Smooth muscle cell (in vitro differentiated cells): ENCODE results near the gene KRT20. TPM values are rescaled to one million over a fixed set of nuclear protein-coding genes. Genes with fewer than 3 reads are reported as not detected.

Experiments used
- DNase-seq: peaks from one replicate; lab custom pipeline; 2025; ENCODE audit not compliant: unreplicated experiment; lab: John Stamatoyannopoulos, UW
- H2AFZ ChIP-seq: fragments of 200-600 bp; sonication (generic); 2 replicates; pipeline ENCODE4 v1.6.0; 2016; ENCODE audit warnings: antibody characterized with exemption, low read depth, mild to moderate bottlenecking
- H3F3A ChIP-seq: fragments of 200-600 bp; sonication (generic); 2 replicates; pipeline ENCODE4 v1.6.0; 2017; ENCODE audit warnings: antibody characterized with exemption, low read depth
- H3K27ac ChIP-seq: fragments of 200-600 bp; sonication (generic); 2 replicates; pipeline ENCODE4 v1.5.1; 2016; ENCODE audit warnings: low read depth, mild to moderate bottlenecking
- H3K27me3 ChIP-seq: fragments of 200-600 bp; sonication (generic); 2 replicates; pipeline ENCODE4 v1.6.1; 2016; ENCODE audit warnings: low read depth, mild to moderate bottlenecking
- H3K36me3 ChIP-seq: fragments of 200-600 bp; sonication (generic); 2 replicates; pipeline ENCODE4 v1.5.1; 2016; ENCODE audit warnings: low read depth
- H3K4me1 ChIP-seq: fragments of 200-600 bp; sonication (generic); 2 replicates; pipeline ENCODE4 v1.5.1; 2016; ENCODE audit warnings: low read depth
- H3K4me2 ChIP-seq: fragments of 200-600 bp; sonication (generic); 2 replicates; pipeline ENCODE4 v1.6.0; 2016; ENCODE audit warnings: mild to moderate bottlenecking
- H3K4me3 ChIP-seq: fragments of 200-600 bp; sonication (generic); 2 replicates; pipeline ENCODE4 v1.5.1; 2016; ENCODE audit warnings: mild to moderate bottlenecking
- H3K79me2 ChIP-seq: fragments of 200-600 bp; sonication (generic); 2 replicates; pipeline ENCODE4 v1.6.0; 2016; ENCODE audit warnings: low read depth, mild to moderate bottlenecking
- H3K9ac ChIP-seq: fragments of 200-600 bp; sonication (generic); 2 replicates; pipeline ENCODE4 v1.6.0; 2016; ENCODE audit warnings: low read depth
- H3K9me3 ChIP-seq: fragments of 200-600 bp; sonication (generic); replicated peaks from 2 replicates; pipeline ENCODE4 v1.5.1; 2016; ENCODE audit warnings: low read depth
- H4K20me1 ChIP-seq: fragments of 200-600 bp; sonication (generic); 2 replicates; pipeline ENCODE4 v1.6.0; 2016; ENCODE audit warnings: low read depth
- WGBS: methylation state at CpG from one replicate; pipeline ENCODE4 v1.1.7; 2016; ENCODE audit warnings: low lambda C conversion rate; 5-methylcytosine and 5-hydroxymethylcytosine counted together
- polyA plus RNA-seq: library from polyadenylated mRNA; unstranded; fragments of >200 nt; fragmentation: Nextera tagmentation; extraction: Ambion mirVana; gene quantifications from 2 replicates; pipeline ENCODE4 v1.2.1, GENCODE V29; 2016
- total RNA-seq: library from RNA; depleted of rRNA; stranded (reverse); fragments of >200 nt; gene quantifications from 2 replicates; pipeline ENCODE4 v1.2.3, GENCODE V29; 2014
- TF ChIP-seq, protein P1 (sequence below): fragments of 200-600 bp; sonication (generic); IDR thresholded peaks from 2 replicates; pipeline ENCODE4 v1.5.1; 2017; ENCODE audit warnings: borderline replicate concordance, mild to moderate bottlenecking, antibody characterized with exemption; ENCODE audit not compliant: insufficient read depth, poor library complexity, severe bottlenecking

The KRT20 gene
- total and polyA plus RNA-seq, 2 experiments from 2014 or later: not detected

DNA sequence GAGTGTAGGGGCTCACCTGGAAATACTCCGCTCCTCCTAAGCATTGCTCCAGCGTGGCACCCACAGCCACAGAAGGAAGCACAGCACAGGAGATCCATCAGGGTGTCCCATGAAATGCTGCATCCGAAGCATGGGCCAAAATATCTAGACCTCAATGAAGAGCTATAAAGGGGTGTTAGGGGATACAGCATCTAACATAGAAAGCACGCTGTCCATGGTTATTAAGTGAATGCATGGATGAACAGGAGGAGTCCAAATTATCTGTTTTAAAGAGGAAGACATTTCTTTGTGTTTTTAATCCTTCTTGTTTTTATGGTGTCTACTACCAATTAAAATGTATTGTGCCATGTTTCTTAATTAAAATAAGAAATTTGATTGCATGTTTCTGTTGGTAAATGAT lies 21.6 kb upstream of the KRT20 start:
- H3K36me3 ChIP-seq: no peaks in the 10 kb centered on the region
- H3F3A ChIP-seq: peaks cover 16% of the 10 kb centered on the region
- no peaks in the 10 kb centered on the region for H3K79me2 ChIP-seq
- TF ChIP-seq, protein P1, sequence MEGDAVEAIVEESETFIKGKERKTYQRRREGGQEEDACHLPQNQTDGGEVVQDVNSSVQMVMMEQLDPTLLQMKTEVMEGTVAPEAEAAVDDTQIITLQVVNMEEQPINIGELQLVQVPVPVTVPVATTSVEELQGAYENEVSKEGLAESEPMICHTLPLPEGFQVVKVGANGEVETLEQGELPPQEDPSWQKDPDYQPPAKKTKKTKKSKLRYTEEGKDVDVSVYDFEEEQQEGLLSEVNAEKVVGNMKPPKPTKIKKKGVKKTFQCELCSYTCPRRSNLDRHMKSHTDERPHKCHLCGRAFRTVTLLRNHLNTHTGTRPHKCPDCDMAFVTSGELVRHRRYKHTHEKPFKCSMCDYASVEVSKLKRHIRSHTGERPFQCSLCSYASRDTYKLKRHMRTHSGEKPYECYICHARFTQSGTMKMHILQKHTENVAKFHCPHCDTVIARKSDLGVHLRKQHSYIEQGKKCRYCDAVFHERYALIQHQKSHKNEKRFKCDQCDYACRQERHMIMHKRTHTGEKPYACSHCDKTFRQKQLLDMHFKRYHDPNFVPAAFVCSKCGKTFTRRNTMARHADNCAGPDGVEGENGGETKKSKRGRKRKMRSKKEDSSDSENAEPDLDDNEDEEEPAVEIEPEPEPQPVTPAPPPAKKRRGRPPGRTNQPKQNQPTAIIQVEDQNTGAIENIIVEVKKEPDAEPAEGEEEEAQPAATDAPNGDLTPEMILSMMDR: no peak
- H4K20me1 ChIP-seq: no peaks in the 10 kb centered on the region
- WGBS: 95% methylated on average over 4 of the region's 4 CpGs
- H2AFZ ChIP-seq: no peak overlapping the region
- no peaks in the 10 kb centered on the region for H3K27me3 ChIP-seq
- peaks cover 24% of the 10 kb centered on the region for H3K4me1 ChIP-seq
- DNase-seq: no peak
- no peak overlapping the region for H3K4me3 ChIP-seq
- H3K4me2 ChIP-seq: no peak overlapping the region
- no peaks in the 10 kb centered on the region for H3K9me3 ChIP-seq
- no peak overlapping the region for H3K27ac ChIP-seq
- no peak overlapping the region for H3K9ac ChIP-seq

DNA sequence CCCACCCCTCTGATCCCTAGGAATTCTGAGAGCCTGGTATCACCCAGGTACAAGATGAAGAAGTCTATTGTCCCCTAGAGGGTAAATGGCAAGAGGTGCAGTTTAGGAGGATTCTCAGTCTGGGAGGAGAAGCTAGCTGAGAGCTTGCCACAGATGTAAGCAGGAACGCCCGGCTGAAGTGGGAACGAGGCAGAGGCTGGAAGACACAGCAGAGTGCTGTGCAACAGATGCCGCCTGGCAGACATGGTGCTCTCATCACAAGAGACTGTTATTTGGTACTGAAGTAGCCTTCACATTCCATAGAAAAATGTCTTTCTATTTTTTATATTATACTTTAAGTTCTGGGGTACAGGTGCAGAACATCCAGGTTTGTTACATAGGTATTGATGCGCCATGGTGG lies 20.3 kb upstream of the KRT20 start:
- Histone ChIP-seq H3K9me3 (no peaks in the 10 kb centered on the region), H3K36me3 (no peaks in the 10 kb centered on the region), H4K20me1 (no peaks in the 10 kb centered on the region), H3K79me2 (no peaks in the 10 kb centered on the region), H3K4me1 (peaks cover 20% of the 10 kb centered on the region), H2AFZ (no peak overlapping the region), H3K4me2 (no peak overlapping the region), H3K27ac (no peak overlapping the region), H3F3A (peaks cover 14% of the 10 kb centered on the region), H3K4me3 (no peak overlapping the region), H3K27me3 (no peaks in the 10 kb centered on the region), H3K9ac (no peak overlapping the region)
- DNase-seq: no peak
- 96% methylated on average over 5 of the region's 5 CpGs for WGBS
- TF ChIP-seq, protein P1: no peak

DNA sequence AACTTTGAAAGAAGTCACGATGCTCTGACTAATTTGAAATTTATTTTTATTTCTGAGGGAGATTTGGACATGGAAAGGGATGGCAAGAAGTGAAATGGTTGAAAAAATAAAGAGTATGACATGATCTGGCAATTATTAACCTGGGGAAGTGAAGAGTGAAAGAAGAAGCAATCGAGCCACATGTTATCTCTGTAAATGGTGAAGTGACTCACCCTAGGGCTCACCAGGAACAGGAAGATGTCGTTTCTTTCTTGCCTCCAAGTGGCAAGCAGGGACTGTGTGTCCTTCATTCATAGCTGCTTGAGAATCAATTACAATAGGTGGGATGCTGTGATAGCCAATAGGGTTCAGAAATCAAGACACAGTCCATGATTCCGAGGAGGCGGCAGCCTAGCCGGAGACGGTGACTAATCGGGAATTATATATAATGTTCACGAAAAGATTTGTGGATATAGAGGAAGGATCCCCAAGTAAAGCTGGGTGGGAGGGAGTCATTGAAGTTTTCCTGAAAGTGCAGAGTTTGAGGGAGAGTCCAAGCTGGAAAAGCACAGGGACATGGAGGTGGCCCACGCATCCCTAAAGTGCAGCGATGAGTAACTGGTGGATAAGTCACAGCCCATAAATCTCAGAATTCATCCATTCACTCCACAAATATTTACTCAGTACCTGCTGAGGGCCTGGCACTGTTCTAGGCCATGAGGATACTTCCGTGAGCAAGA lies 18.2 kb upstream of the KRT20 start:
- peak overlapping the region; percentile 69 for H3K9ac ChIP-seq
- no peaks in the 10 kb centered on the region for H4K20me1 ChIP-seq
- H3K27me3 ChIP-seq: no peaks in the 10 kb centered on the region
- peaks cover 5% of the 10 kb centered on the region for H3F3A ChIP-seq
- H3K36me3 ChIP-seq: no peaks in the 10 kb centered on the region
- H3K4me2 ChIP-seq: peak overlapping the region; percentile 65
- peak overlapping the region; percentile 94 for H3K27ac ChIP-seq
- H3K9me3 ChIP-seq: no peaks in the 10 kb centered on the region
- H3K79me2 ChIP-seq: no peaks in the 10 kb centered on the region
- TF ChIP-seq, protein P1: no peak
- no peak overlapping the region for H3K4me3 ChIP-seq
- no peak for DNase-seq
- WGBS: 36% methylated on average over 12 of the region's 12 CpGs
- H2AFZ ChIP-seq: peak overlapping the region; percentile 65
- H3K4me1 ChIP-seq: peaks cover 4% of the 10 kb centered on the region

DNA sequence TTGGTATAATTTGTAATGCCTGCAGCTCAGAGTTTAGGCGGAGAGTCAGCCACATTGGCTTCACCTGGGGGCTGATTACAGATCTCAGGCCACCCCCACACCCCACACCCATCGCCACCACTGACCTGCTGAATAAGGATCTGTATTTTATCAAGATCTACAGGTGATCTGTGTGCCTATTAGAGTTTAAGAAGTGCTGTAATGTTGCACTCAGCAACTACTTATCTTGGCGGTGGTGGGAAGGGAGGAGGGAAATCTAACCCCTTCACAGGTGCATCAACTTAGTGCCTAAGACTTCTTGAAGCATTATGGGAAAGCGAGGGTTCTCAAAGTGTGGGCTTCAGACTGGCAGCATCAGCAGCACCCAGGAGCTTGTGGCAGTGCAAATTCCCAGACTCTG lies 17.5 kb upstream of the KRT20 start:
- Histone ChIP-seq H4K20me1 (no peaks in the 10 kb centered on the region), H2AFZ (no peak overlapping the region), H3K4me3 (no peak overlapping the region), H3K4me2 (peak overlapping the region; percentile 65), H3K36me3 (no peaks in the 10 kb centered on the region), H3F3A (peaks cover 5% of the 10 kb centered on the region), H3K27ac (peak overlapping the region; percentile 94), H3K9me3 (no peaks in the 10 kb centered on the region), H3K27me3 (no peaks in the 10 kb centered on the region), H3K9ac (peak overlapping the region; percentile 14), H3K79me2 (no peaks in the 10 kb centered on the region), H3K4me1 (peaks cover 4% of the 10 kb centered on the region)
- TF ChIP-seq, protein P1: no peak
- DNase-seq: no peak
- WGBS: 85% methylated on average over 4 of the region's 4 CpGs
